Cardiac muscle cell (in vitro differentiated cells and primary cell): ENCODE data around the gene TMEM120B. TPM values are rescaled to one million over a fixed set of nuclear protein-coding genes. Genes with fewer than 3 reads are reported as not detected.
"Not testable (repeated sequence)": the region's sequence is repeated elsewhere in the genome, so short reads cannot be mapped to it uniquely, and the experiment has no call there.

Experiments used
- DNase-seq, 2 donors: peaks; one replicate each; pipeline versions ENCODE4 v3.0.0 to v3.0.0-alpha.2; 2010 to 2017; ENCODE audit warnings: low read depth in 1 of 2, low spot score in 1 of 2
- H3K27ac ChIP-seq: fragments of 200-600 bp; sonication (generic); 2 replicates; pipeline ENCODE4 v1.5.1; 2016
- H3K27me3 ChIP-seq: fragments of 200-600 bp; sonication (generic); 2 replicates; pipeline ENCODE4 v1.6.0; 2016; ENCODE audit warnings: control low read depth
- H3K36me3 ChIP-seq: fragments of 200-600 bp; sonication (generic); 2 replicates; pipeline ENCODE4 v1.5.1; 2016; ENCODE audit warnings: control low read depth
- H3K4me1 ChIP-seq: fragments of 200-600 bp; sonication (generic); 2 replicates; pipeline ENCODE4 v1.8.1; 2017; ENCODE audit warnings: low read depth, mild to moderate bottlenecking, mixed run types
- H3K4me3 ChIP-seq: fragments of 200-600 bp; sonication (generic); 2 replicates; pipeline ENCODE4 v1.5.1; 2016; ENCODE audit warnings: mild to moderate bottlenecking
- H3K9me3 ChIP-seq: fragments of 200-600 bp; sonication (generic); 2 replicates; pipeline ENCODE4 v1.5.1; 2017; ENCODE audit warnings: low read depth, mild to moderate bottlenecking, control low read depth
- CTCF ChIP-seq: IDR thresholded peaks from 2 replicates; pipeline ENCODE4 v1.5.1; 2012; ENCODE audit warnings: low read depth, mild to moderate bottlenecking, low read length
- polyA plus RNA-seq: library from polyadenylated mRNA; unstranded; fragments of >200 nt; fragmentation: Nextera tagmentation; extraction: Ambion mirVana; gene quantifications from 2 replicates; pipeline ENCODE4 v1.2.1, GENCODE V29; 2016
- total RNA-seq: library from RNA; depleted of rRNA; stranded (reverse); fragments of >200 nt; gene quantifications from 2 replicates; pipeline ENCODE4 v1.2.3, GENCODE V29; 2016

TMEM120B gene
- total and polyA plus RNA-seq, 2 experiments from 2014 or later = 19.7 to 30.7 TPM

- no peak for TF ChIP-seq CTCF
- Histone ChIP-seq H3K27ac (no peak overlapping the region), H3K4me3 (no peak overlapping the region), H3K27me3 (no peaks in the 10 kb centered on the region), H3K36me3 (no peaks in the 10 kb centered on the region), H3K4me1 (peaks cover 10% of the 10 kb centered on the region), H3K9me3 (no peaks in the 10 kb centered on the region)
- peak in 1 of 2 donors; percentile 27 for DNase-seq
These were observed 77.5 kb downstream of the TMEM120B start for GRCh38 chr12:121789800-121790728.

DNA sequence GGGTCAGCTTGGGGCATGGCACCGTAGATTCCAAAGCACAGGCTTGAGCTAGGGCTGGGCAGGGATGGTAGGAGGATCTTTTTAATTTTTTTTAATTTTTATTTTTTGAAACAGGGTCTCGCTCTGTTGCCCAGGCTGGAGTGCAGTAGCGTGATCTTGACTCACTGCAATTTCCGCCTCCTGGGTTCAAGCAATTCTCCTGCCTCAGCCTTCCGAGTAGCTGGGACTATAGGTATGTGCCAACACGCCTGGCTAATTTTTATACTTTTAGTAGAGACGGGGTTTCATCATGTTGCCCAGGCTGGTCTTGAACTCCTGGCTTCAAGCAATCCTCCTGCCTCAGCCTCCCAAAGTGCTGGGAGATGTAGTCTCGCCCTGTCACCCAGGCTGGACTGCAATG lies 78.2 kb downstream of the TMEM120B start:
- H3K27ac ChIP-seq, H3K27me3 ChIP-seq, H3K36me3 ChIP-seq, H3K4me3 ChIP-seq, H3K9me3 ChIP-seq, DNase-seq: not testable (repeated sequence)
- H3K4me1 ChIP-seq = peaks cover 14% of the 10 kb centered on the region

DNA sequence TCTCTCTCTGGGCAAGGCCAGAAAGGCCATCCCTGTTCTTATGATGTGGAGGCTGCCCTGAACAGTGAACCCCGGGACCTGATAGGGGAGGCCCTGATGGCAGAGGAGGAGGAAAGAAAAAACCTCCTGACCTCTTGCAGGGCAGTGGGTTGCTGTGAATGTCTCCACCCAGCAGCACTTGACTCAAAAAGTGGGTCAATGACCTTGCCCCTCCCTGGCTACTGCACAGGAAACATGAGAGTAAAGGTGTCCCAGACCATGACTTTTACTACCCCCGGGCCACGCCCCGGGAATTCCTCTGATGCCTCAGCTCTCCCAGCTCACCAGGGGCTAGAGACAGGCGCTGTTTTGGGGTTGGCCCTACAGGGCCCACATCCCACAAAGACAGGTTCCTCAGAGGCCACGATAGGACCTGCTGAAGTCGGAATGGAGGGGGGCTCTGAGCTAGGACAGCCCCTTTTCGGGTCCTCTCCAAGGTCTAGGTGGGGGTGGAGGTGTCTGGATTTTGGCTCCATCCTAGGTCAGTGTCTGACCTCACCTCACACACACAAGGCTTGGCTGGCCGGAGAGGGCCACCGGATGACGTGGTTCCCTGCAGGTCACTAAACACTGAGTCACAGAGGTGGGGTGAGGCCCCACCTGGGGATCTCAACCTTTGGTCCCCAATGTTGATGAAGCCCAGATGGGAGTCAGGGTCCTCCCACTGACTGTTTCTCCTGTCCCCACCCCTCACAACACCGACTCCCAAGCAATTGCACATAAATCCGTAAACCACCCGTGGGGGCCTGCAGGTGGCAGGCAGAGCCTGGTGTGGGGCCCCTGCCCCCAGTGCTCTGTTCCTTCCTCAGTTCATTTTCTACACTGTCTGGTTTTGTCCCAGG lies 79.4 kb downstream of the TMEM120B start:
- H3K4me1 ChIP-seq = peaks cover 23% of the 10 kb centered on the region
- peaks cover 3% of the 10 kb centered on the region for H3K36me3 ChIP-seq
- peak overlapping the region; percentile 68 for H3K27ac ChIP-seq
- no peak for DNase-seq
- no peaks in the 10 kb centered on the region for H3K9me3 ChIP-seq
- no peak overlapping the region for H3K4me3 ChIP-seq
- TF ChIP-seq CTCF = no peak
- H3K27me3 ChIP-seq = no peaks in the 10 kb centered on the region

- H3K4me1 ChIP-seq = peaks cover 29% of the 10 kb centered on the region
- H3K36me3 ChIP-seq = peaks cover 3% of the 10 kb centered on the region
- H3K27ac ChIP-seq = peak overlapping the region; percentile 68
- H3K27me3 ChIP-seq = no peaks in the 10 kb centered on the region
- peak in 1 of 2 donors; percentile 83 for DNase-seq
- H3K4me3 ChIP-seq = peak overlapping the region; percentile 43
- no peak for TF ChIP-seq CTCF
- no peaks in the 10 kb centered on the region for H3K9me3 ChIP-seq
These were observed 80.3 kb downstream of the TMEM120B start for GRCh38 chr12:121792607-121793439.

GRCh38 chr12:121793440-121793837 lies 80.9 kb downstream of the TMEM120B start, which contains the start of gene RHOF:
TSS of gene RHOF (minus strand) at chr12:121793688. CDS start at chr12:121793633, 55 bp downstream.
- Histone ChIP-seq H3K36me3 (peaks cover 3% of the 10 kb centered on the region), H3K9me3 (no peaks in the 10 kb centered on the region), H3K4me3 (peak within 1 kb of the TSS; percentile 43), H3K27me3 (no peaks in the 10 kb centered on the region), H3K4me1 (peaks cover 35% of the 10 kb centered on the region), H3K27ac (peak within 1 kb of the TSS; percentile 68)
- TF ChIP-seq CTCF = no peak
- peak in 1 of 2 donors; percentile 51 for DNase-seq
